Large intestine (tissue), 3 donors: ENCODE measurements around the gene GRAMD2A. TPM values are rescaled to one million over a fixed set of nuclear protein-coding genes. Genes with fewer than 3 reads are reported as not detected.
A peak's percentile ranks its signal among the peaks of the same experiment; 100 is the strongest.

Source experiments
- DNase-seq, 2 donors: peaks; one replicate each; pipeline versions ENCODE4 v3.0.0 to v3.0.0-alpha.2; 2013
- H3K27ac ChIP-seq: one replicate; pipeline ENCODE4 v1.5.1; 2013; ENCODE audit warnings: low read length
- H3K27me3 ChIP-seq: 2 replicates; pipeline ENCODE4 v1.6.1; 2013; ENCODE audit warnings: low read length; ENCODE audit not compliant: control insufficient read depth, insufficient read depth
- H3K36me3 ChIP-seq: 2 replicates; pipeline ENCODE4 v1.6.1; 2013; ENCODE audit warnings: low read length; ENCODE audit not compliant: control insufficient read depth, insufficient read depth
- H3K4me1 ChIP-seq: one replicate; pipeline ENCODE4 v1.6.1; 2013; ENCODE audit warnings: low read length; ENCODE audit not compliant: control insufficient read depth, insufficient read depth
- H3K4me3 ChIP-seq: one replicate; pipeline ENCODE4 v1.5.1; 2013; ENCODE audit warnings: low read length
- H3K9me3 ChIP-seq: one replicate; pipeline ENCODE4 v1.6.1; 2013; ENCODE audit warnings: mild to moderate bottlenecking, low read depth, low read length, moderate library complexity; ENCODE audit not compliant: control insufficient read depth
- WGBS: methylation state at CpG from one replicate; pipeline ENCODE4 v1.1.5; 2013; ENCODE audit warnings: low lambda C conversion rate; ENCODE audit not compliant: insufficient coverage; 5-methylcytosine and 5-hydroxymethylcytosine counted together
- polyA plus RNA-seq: library from polyadenylated mRNA; unstranded; fragments of 120-200 nt; gene quantifications from one replicate; pipeline ENCODE4 v1.2.1, GENCODE V29; 2013

GRAMD2A gene
- polyA plus RNA-seq, 1 donor, result 11.5 TPM

DNA sequence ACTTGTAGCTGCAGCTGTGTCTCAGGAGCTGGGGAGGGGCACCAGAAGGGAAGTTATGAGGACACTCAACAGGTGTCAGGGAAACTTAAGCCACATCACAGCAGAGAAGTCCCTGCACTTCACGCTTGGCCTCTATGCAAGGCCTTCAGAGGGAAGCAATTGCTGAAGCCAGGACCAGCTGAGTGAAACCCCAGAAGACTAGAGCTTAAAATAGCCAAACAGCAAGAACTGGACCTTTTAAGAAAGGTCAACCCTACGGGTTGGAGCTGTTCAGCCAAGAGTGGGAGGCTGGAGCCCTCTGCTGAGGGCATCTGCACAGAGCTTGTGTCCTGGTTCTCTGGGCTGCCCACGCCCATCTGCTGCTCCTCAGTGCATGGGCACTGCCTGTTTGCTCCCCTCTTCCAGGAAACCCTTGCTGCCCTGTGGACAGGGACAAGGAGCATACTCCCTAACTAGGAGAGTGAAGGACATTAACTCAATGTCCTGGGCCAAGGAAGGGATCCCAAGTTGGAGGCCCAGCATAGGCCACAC, 3.9 kb upstream of the GRAMD2A start:
- peaks cover 77% of the 10 kb centered on the region for H3K36me3 ChIP-seq
- no CpG with 5 or more reads among the region's 3 CpGs for WGBS

DNA sequence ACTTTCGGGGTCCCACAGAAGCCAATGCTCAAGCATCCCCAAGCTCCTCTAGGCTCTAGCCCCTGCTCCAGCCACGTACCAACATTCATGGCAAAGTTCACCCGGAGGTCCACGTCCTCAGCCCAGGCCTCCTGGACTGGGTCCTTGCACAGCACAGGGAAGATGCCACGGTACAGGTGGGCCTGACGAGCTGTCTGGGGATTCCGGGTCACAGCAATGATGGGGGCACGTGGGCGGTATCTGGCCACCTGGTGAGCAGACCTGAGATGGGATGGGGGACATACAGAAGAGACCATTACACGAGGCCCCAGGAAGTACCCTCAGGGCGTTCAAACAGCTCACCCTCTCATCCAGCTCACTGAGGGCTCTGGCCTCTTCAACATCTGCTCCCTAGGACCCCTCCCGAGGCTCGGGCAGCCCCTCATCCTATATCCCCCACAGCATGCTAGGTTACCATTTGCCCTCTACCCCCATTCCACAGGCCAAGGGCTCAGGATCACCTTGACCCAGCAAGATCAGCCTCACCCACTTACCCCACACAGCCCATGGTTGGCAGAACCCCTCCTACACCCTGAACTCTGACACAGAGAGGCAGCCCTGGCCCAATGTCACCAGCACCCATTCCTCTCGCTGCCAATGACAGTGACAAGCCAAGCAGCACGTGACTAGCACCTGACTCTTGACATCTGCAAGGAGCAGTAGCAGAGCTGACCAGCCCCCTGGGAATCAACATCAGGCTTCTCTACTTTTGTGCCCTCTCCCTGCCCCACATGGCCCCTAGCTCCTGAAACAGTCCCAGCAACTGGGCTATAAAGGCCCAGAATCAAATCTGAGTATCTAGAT, 3.0 kb upstream of the GRAMD2A start:
- no CpG with 5 or more reads among the region's 15 CpGs for WGBS
- Histone ChIP-seq H3K36me3 (peaks cover 68% of the 10 kb centered on the region), H3K9me3 (peaks cover 4% of the 10 kb centered on the region), H3K27ac (peak overlapping the region; percentile 41), H3K27me3 (peaks cover 18% of the 10 kb centered on the region), H3K4me3 (no peak overlapping the region), H3K4me1 (peaks cover 33% of the 10 kb centered on the region)
- no peak for DNase-seq

More for the DNA sequence above, 3.9 kb upstream of the GRAMD2A start:
- DNase-seq, result no peak
- Histone ChIP-seq H3K4me1 (peaks cover 33% of the 10 kb centered on the region), H3K9me3 (peaks cover 4% of the 10 kb centered on the region), H3K27ac (no peak overlapping the region), H3K27me3 (peaks cover 14% of the 10 kb centered on the region), H3K4me3 (no peak overlapping the region)

GRCh38 chr15:72199721-72200212, 2.2 kb upstream of the GRAMD2A start:
- Histone ChIP-seq H3K27ac (peak overlapping the region; percentile 41), H3K4me3 (no peak overlapping the region), H3K9me3 (peaks cover 4% of the 10 kb centered on the region), H3K36me3 (peaks cover 60% of the 10 kb centered on the region), H3K27me3 (peaks cover 18% of the 10 kb centered on the region), H3K4me1 (peaks cover 33% of the 10 kb centered on the region)
- DNase-seq, result peak; percentile 91
- no CpG with 5 or more reads among the region's 2 CpGs for WGBS

DNA sequence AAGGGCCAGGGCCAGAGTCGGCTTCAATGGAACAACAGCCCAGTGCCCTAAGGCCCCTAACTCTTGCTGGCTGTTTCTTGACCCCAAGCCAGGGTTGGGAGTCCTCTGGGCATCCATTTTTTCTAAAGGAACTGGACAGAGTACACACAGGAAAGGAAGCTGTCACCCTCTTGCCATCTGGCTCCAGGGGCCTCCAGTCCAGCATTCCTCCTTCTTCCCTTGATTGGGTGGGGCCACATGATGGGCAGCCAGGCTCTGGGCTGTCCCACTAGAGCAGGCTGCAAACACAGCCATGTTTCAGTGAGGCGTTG, 1.6 kb upstream of the GRAMD2A start:
- DNase-seq, result no peak
- Histone ChIP-seq H3K27me3 (peaks cover 18% of the 10 kb centered on the region), H3K9me3 (peaks cover 4% of the 10 kb centered on the region), H3K4me3 (no peak overlapping the region), H3K4me1 (peaks cover 33% of the 10 kb centered on the region), H3K27ac (peak overlapping the region; percentile 23), H3K36me3 (peaks cover 55% of the 10 kb centered on the region)
- WGBS, result no CpG with 5 or more reads among the region's 2 CpGs

- H3K27me3 ChIP-seq, result peaks cover 18% of the 10 kb centered on the region
- peak overlapping the region; percentile 35 for H3K27ac ChIP-seq
- peak; percentile 53 to 81 for DNase-seq
- peaks cover 49% of the 10 kb centered on the region for H3K36me3 ChIP-seq
- H3K4me3 ChIP-seq, result peak overlapping the region; percentile 16
- H3K9me3 ChIP-seq, result peaks cover 4% of the 10 kb centered on the region
- peaks cover 33% of the 10 kb centered on the region for H3K4me1 ChIP-seq
- WGBS, result no CpG with 5 or more reads among the region's 11 CpGs
These were observed 993 bp upstream of the GRAMD2A start for GRCh38 chr15:72198356-72199204.

GRCh38 chr15:72197041-72197459, 537 bp downstream of the GRAMD2A start:
- no peak overlapping the region for H3K27ac ChIP-seq
- DNase-seq, result peak in 1 of 2 donors; percentile 63
- H3K9me3 ChIP-seq, result peaks cover 4% of the 10 kb centered on the region
- H3K27me3 ChIP-seq, result peaks cover 18% of the 10 kb centered on the region
- no CpG with 5 or more reads among the region's 35 CpGs for WGBS
- peak overlapping the region; percentile 53 for H3K4me3 ChIP-seq
- H3K36me3 ChIP-seq, result peaks cover 34% of the 10 kb centered on the region
- H3K4me1 ChIP-seq, result peaks cover 33% of the 10 kb centered on the region

DNA sequence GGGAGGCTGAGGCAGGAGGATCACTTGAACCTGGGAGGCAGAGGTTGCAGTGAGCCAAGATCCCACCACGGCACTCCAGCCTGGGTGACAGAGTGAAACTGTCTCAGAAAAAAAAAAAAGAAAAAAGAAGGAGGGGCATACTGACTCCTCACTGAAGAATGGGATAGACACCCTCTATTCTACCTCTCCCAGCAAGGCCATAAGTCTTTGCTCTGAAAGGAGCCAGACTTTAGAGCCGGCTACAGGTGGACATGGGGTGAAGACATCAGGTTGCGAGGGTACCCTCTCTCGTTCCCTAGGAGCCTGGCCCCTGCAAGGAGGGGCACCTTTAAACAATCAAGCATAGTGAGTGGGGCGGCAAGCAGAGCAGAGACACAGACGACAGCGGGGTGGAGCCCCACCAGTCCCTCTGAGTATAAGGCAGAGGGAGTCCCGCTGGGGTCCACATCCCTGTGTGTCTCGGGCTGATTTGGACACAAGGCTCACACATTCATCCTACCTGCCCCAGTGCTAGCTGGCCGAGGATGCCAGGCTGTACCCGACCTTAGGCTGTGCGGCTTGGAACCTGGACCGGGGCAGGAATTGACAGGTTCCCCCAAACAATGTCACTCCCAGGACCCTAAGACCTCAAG, 1.1 kb downstream of the GRAMD2A start:
- H3K27me3 ChIP-seq, result peaks cover 18% of the 10 kb centered on the region
- H3K36me3 ChIP-seq, result peaks cover 29% of the 10 kb centered on the region
- no peak overlapping the region for H3K4me3 ChIP-seq
- no CpG with 5 or more reads among the region's 13 CpGs for WGBS
- no peak for DNase-seq
- peaks cover 4% of the 10 kb centered on the region for H3K9me3 ChIP-seq
- no peak overlapping the region for H3K27ac ChIP-seq
- H3K4me1 ChIP-seq, result peaks cover 33% of the 10 kb centered on the region

GRCh38 chr15:72195101-72195511, 2.5 kb downstream of the GRAMD2A start:
- peaks cover 15% of the 10 kb centered on the region for H3K36me3 ChIP-seq
- no CpG with 5 or more reads among the region's 6 CpGs for WGBS
- no peak overlapping the region for H3K27ac ChIP-seq
- peaks cover 30% of the 10 kb centered on the region for H3K4me1 ChIP-seq
- peaks cover 18% of the 10 kb centered on the region for H3K27me3 ChIP-seq
- H3K4me3 ChIP-seq, result no peak overlapping the region
- H3K9me3 ChIP-seq, result peaks cover 4% of the 10 kb centered on the region
- no peak for DNase-seq

GRCh38 chr15:72193836-72194396, 3.7 kb downstream of the GRAMD2A start:
- Histone ChIP-seq H3K36me3 (peaks cover 7% of the 10 kb centered on the region), H3K27me3 (peaks cover 18% of the 10 kb centered on the region), H3K4me1 (peaks cover 18% of the 10 kb centered on the region), H3K9me3 (no peaks in the 10 kb centered on the region), H3K27ac (no peak overlapping the region), H3K4me3 (no peak overlapping the region)
- WGBS, result 60% methylated on average over 1 of the region's 8 CpGs
- peak in 1 of 2 donors; percentile 51 for DNase-seq
